Keratinocyte (primary cell): Measurements from ENCODE around the gene ATE1. TPM values are rescaled to one million over a fixed set of nuclear protein-coding genes. Genes with fewer than 3 reads are reported as not detected.

ENCODE experiments used
- DNase-seq: peaks from one replicate; pipeline ENCODE4 v3.0.0-alpha.2; 2011; ENCODE audit warnings: low read depth, missing footprints, low spot score
- FAIRE-seq: peaks from 2 replicates; lab custom pipeline; 2011; peaks lifted over from hg19 to GRCh38; lab: Jason Lieb, UNC
- H2AFZ ChIP-seq: 2 replicates; pipeline ENCODE4 v1.6.0; 2012; ENCODE audit warnings: low read length, control low read depth, inconsistent platforms; ENCODE audit not compliant: control insufficient read depth
- H3K27ac ChIP-seq: 2 replicates; pipeline ENCODE4 v1.5.1; 2011; ENCODE audit warnings: low read length; ENCODE audit not compliant: control insufficient read depth, insufficient read depth
- H3K27me3 ChIP-seq: 3 replicates; pipeline ENCODE4 v1.6.0; 2011; ENCODE audit warnings: low read length; ENCODE audit not compliant: control insufficient read depth, insufficient read depth; ENCODE audit errors: extremely low read depth
- H3K36me3 ChIP-seq, 2 experiments: 2 replicates in 1 of 2; 3 replicates in 1 of 2; pipeline ENCODE4 v1.5.1; 2011; ENCODE audit warnings: low read length in 2 of 2, mild to moderate bottlenecking in 1 of 2; ENCODE audit not compliant: control insufficient read depth in 2 of 2, insufficient read depth in 2 of 2; ENCODE audit errors: extremely low read depth in 1 of 2
- H3K4me1 ChIP-seq: 3 replicates; pipeline ENCODE4 v1.5.1; 2011; ENCODE audit warnings: low read length; ENCODE audit not compliant: control insufficient read depth, insufficient read depth; ENCODE audit errors: extremely low read depth
- H3K4me2 ChIP-seq: 3 replicates; pipeline ENCODE4 v1.6.0; 2011; ENCODE audit warnings: low read depth, low read length; ENCODE audit not compliant: control insufficient read depth, insufficient read depth; ENCODE audit errors: extremely low read depth
- H3K4me3 ChIP-seq, 3 experiments: fragments of 200-600 bp in 1 of 3; sonication (generic) in 1 of 3; 2 replicates in 2 of 3; 3 replicates in 1 of 3; pipeline ENCODE4 v1.5.1; 2011 to 2016; ENCODE audit warnings: low read length in 3 of 3, mild to moderate bottlenecking in 3 of 3, control low read depth in 2 of 3, inconsistent platforms in 1 of 3, low read depth in 1 of 3, mixed read lengths in 1 of 3, mixed run types in 1 of 3, moderate library complexity in 1 of 3; ENCODE audit not compliant: control insufficient read depth in 2 of 3, insufficient read depth in 2 of 3; ENCODE audit errors: extremely low read depth in 1 of 3
- H3K79me2 ChIP-seq: 2 replicates; pipeline ENCODE4 v1.6.0; 2012; ENCODE audit warnings: low read length; ENCODE audit not compliant: control insufficient read depth, insufficient read depth
- H3K9ac ChIP-seq: 3 replicates; pipeline ENCODE4 v1.6.0; 2011; ENCODE audit warnings: low read length; ENCODE audit not compliant: control insufficient read depth, insufficient read depth; ENCODE audit errors: extremely low read depth
- H3K9me1 ChIP-seq: 3 replicates; pipeline ENCODE4 v1.6.0; 2011; ENCODE audit warnings: low read length; ENCODE audit not compliant: control insufficient read depth, insufficient read depth; ENCODE audit errors: extremely low read depth
- H3K9me3 ChIP-seq: 2 replicates; pipeline ENCODE4 v1.5.1; 2012; ENCODE audit warnings: low read depth, low read length; ENCODE audit not compliant: control insufficient read depth
- H4K20me1 ChIP-seq: 3 replicates; pipeline ENCODE4 v1.6.0; 2011; ENCODE audit warnings: low read length; ENCODE audit not compliant: control insufficient read depth, insufficient read depth; ENCODE audit errors: extremely low read depth
- EZH2 ChIP-seq: IDR thresholded peaks from one replicate; pipeline ENCODE4 v1.6.1; 2012; ENCODE audit warnings: inconsistent platforms, mild to moderate bottlenecking, low read length, moderate library complexity
- dilution Hi-C: fragments of 300-500 bp; cut with MboI; formaldehyde crosslinking; loops from one replicate; pipeline ENCODE4 v1.7.0; 2020; ENCODE audit warnings: low sequenced_read_pairs; ENCODE audit not compliant: extremely low pct_ligation_motif_present
- polyA plus RNA-seq, 5 experiments: library from polyadenylated mRNA; depleted of rRNA in 3 of 5; stranded (reverse) in 3 of 5; stranded (forward) in 1 of 5; unstranded in 1 of 5; fragments of >200 nt; gene quantifications; 1 replicate in 1 of 5; 2 replicates in 3 of 5; 3 replicates in 1 of 5; pipeline versions ENCODE4 v1.2.1 to v1.2.3, GENCODE V29; 2011 to 2012; ENCODE audit warnings: missing spikeins in 2 of 5, low read depth in 1 of 5, low replicate concordance in 1 of 5
- TF ChIP-seq, protein P1 (sequence below), 3 experiments: IDR thresholded peaks in 1 of 3; conservative IDR thresholded peaks in 1 of 3; optimal IDR thresholded peaks in 1 of 3; 2 replicates in 2 of 3; 3 replicates in 1 of 3; pipeline versions ENCODE3 to v1.5.1; 2011; ENCODE audit warnings: low read length in 3 of 3, mild to moderate bottlenecking in 3 of 3, moderate library complexity in 2 of 3, control low read depth in 1 of 3, inconsistent platforms in 1 of 3; ENCODE audit not compliant: insufficient read depth in 2 of 3; ENCODE audit errors: extremely low read depth in 1 of 3

The ATE1 gene
- polyA plus RNA-seq, 1 donor (not counting 4 experiments of a cell fraction or from before 2014, with no cell fraction given): 14.9 TPM

- no peaks in the 10 kb centered on the region for H4K20me1 ChIP-seq
- no peak for FAIRE-seq
- H3K79me2 ChIP-seq: no peaks in the 10 kb centered on the region
- DNase-seq: no peak
- peaks cover 0 to 1% of the 10 kb centered on the region in 2 experiments for H3K36me3 ChIP-seq
- TF ChIP-seq EZH2: no peak
- TF ChIP-seq, protein P1, sequence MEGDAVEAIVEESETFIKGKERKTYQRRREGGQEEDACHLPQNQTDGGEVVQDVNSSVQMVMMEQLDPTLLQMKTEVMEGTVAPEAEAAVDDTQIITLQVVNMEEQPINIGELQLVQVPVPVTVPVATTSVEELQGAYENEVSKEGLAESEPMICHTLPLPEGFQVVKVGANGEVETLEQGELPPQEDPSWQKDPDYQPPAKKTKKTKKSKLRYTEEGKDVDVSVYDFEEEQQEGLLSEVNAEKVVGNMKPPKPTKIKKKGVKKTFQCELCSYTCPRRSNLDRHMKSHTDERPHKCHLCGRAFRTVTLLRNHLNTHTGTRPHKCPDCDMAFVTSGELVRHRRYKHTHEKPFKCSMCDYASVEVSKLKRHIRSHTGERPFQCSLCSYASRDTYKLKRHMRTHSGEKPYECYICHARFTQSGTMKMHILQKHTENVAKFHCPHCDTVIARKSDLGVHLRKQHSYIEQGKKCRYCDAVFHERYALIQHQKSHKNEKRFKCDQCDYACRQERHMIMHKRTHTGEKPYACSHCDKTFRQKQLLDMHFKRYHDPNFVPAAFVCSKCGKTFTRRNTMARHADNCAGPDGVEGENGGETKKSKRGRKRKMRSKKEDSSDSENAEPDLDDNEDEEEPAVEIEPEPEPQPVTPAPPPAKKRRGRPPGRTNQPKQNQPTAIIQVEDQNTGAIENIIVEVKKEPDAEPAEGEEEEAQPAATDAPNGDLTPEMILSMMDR (optimal IDR thresholded peaks at IDR 0.05 in 1 of 3, IDR thresholded peaks at IDR 0.05 in 1 of 3, conservative IDR thresholded peaks at IDR 0.05 in 1 of 3; ENCODE audit: extremely low read depth in 1 of 3, insufficient read depth in 2 of 3, low read length in 3 of 3): no peak
- no peak overlapping the region for H2AFZ ChIP-seq
- H3K4me3 ChIP-seq: no peak overlapping the region
- peaks cover 24% of the 10 kb centered on the region for H3K4me1 ChIP-seq
- H3K9ac ChIP-seq: no peak overlapping the region
- H3K9me3 ChIP-seq: no peaks in the 10 kb centered on the region
- H3K27ac ChIP-seq: no peak overlapping the region
- dilution Hi-C loops: no loop called here
- H3K27me3 ChIP-seq: no peaks in the 10 kb centered on the region
- no peak overlapping the region for H3K4me2 ChIP-seq
- no peaks in the 10 kb centered on the region for H3K9me1 ChIP-seq
These were observed 144.0 kb downstream of the ATE1 start for GRCh38 chr10:121783782-121784372.

DNA sequence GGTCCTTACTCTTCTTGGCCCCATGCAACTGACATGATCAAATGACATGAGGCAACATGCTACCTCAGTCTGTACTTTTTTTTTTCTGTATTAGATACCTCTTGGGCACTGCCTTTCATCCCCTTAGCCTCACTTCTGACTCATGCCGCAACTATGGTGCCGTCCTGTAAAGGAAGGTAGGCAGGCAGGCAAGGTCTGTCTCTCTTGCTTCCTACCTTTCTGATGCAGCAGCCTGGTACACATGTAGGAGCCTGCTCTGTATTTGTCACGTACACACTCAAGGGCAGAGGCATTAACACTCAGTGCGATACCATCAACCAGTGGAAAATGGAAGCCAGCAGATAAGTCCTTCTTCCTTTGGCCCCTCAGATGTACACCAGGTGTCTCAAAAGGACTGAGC lies 146.7 kb downstream of the ATE1 start:
- peak; percentile 87 for DNase-seq
- peaks cover 0 to 1% of the 10 kb centered on the region in 2 experiments for H3K36me3 ChIP-seq
- dilution Hi-C loops: no loop called here
- peak overlapping the region; percentile 81 for H2AFZ ChIP-seq
- peak overlapping the region; percentile 47 for H3K27ac ChIP-seq
- H3K9ac ChIP-seq: no peak overlapping the region
- no peaks in the 10 kb centered on the region for H3K27me3 ChIP-seq
- TF ChIP-seq, protein P1 (optimal IDR thresholded peaks at IDR 0.05 in 1 of 3, IDR thresholded peaks at IDR 0.05 in 1 of 3, conservative IDR thresholded peaks at IDR 0.05 in 1 of 3; ENCODE audit: extremely low read depth in 1 of 3, insufficient read depth in 2 of 3, low read length in 3 of 3): no peak
- TF ChIP-seq EZH2: no peak
- H3K4me2 ChIP-seq: peak overlapping the region; percentile 54
- no peaks in the 10 kb centered on the region for H4K20me1 ChIP-seq
- peak overlapping the region in 1 of 3 experiments; percentile 6 for H3K4me3 ChIP-seq
- peak; percentile 96 for FAIRE-seq
- no peaks in the 10 kb centered on the region for H3K9me1 ChIP-seq
- H3K79me2 ChIP-seq: no peaks in the 10 kb centered on the region
- peaks cover 24% of the 10 kb centered on the region for H3K4me1 ChIP-seq
- H3K9me3 ChIP-seq: no peaks in the 10 kb centered on the region
